ENCODE data around the gene IL24.
A peak's percentile ranks its signal among the peaks of the same experiment; 100 is the strongest.

IL24 gene

GRCh38 chr1:206918076-206918475, 20.8 kb downstream of the IL24 start:
- TF ChIP-seq GATA1 (IDR thresholded peaks at IDR 0.05; ENCODE audit: low read depth, low read length) (no peak), POLR2A (IDR thresholded peaks at IDR 0.05; ENCODE audit: low read length) (no peak)
- no peak for DNase-seq

GRCh38 chr1:206921772-206922265, 24.6 kb downstream of the IL24 start, which contains the start of gene FCMR:
FCMR (minus strand) TSS chr1:206921941; CDS start chr1:206921854, 87 bp downstream.
- TF ChIP-seq POLR2A (IDR thresholded peaks at IDR 0.05; ENCODE audit: low read length): no peak
- no peak for DNase-seq

GRCh38 chr1:206922524-206922923, 25.3 kb downstream of the IL24 start:
- TF ChIP-seq GATA1 (IDR thresholded peaks at IDR 0.05; ENCODE audit: low read depth, low read length) (no peak), POLR2A (IDR thresholded peaks at IDR 0.05; ENCODE audit: low read length) (no peak)
- DNase-seq: no peak

- TF ChIP-seq POLR2A (IDR thresholded peaks at IDR 0.05; ENCODE audit: low read length) (no peak), GATA1 (IDR thresholded peaks at IDR 0.05; ENCODE audit: low read depth, low read length) (no peak)
- no peak for DNase-seq
These were observed 26.0 kb downstream of the IL24 start for GRCh38 chr1:206923009-206923960.

GRCh38 chr1:206923961-206924557, 26.8 kb downstream of the IL24 start:
- DNase-seq: peak; percentile 16 to 40

- TF ChIP-seq GATA1 (IDR thresholded peaks at IDR 0.05; ENCODE audit: low read depth, low read length) (no peak), POLR2A (IDR thresholded peaks at IDR 0.05; ENCODE audit: low read length) (no peak)
- peak in 1 of 2 experiments; percentile 39 for DNase-seq
These were observed 27.4 kb downstream of the IL24 start for GRCh38 chr1:206924592-206925105.

- TF ChIP-seq GATA1 (IDR thresholded peaks at IDR 0.05; ENCODE audit: low read depth, low read length): no peak
- no peak for TF ChIP-seq POLR2A (IDR thresholded peaks at IDR 0.05; ENCODE audit: low read length)
- peak; percentile 38 to 48 for DNase-seq
These were observed 28.0 kb downstream of the IL24 start for GRCh38 chr1:206925106-206925736.

GRCh38 chr1:206926286-206926685, 29.0 kb downstream of the IL24 start:
- no peak for DNase-seq
- TF ChIP-seq GATA1 (IDR thresholded peaks at IDR 0.05; ENCODE audit: low read depth, low read length) (no peak), POLR2A (IDR thresholded peaks at IDR 0.05; ENCODE audit: low read length) (no peak)

- TF ChIP-seq GATA1 (IDR thresholded peaks at IDR 0.05; ENCODE audit: low read depth, low read length) (no peak), POLR2A (IDR thresholded peaks at IDR 0.05; ENCODE audit: low read length) (no peak)
These were observed 32.3 kb downstream of the IL24 start for GRCh38 chr1:206929524-206929923.

GRCh38 chr1:206930210-206930798, 33.1 kb downstream of the IL24 start:
- DNase-seq: no peak
- no peak for TF ChIP-seq POLR2A (IDR thresholded peaks at IDR 0.05; ENCODE audit: low read length)
- TF ChIP-seq GATA1 (IDR thresholded peaks at IDR 0.05; ENCODE audit: low read depth, low read length): no peak

More at GRCh38 chr1:206929524-206929923, 32.3 kb downstream of the IL24 start:
- no peak for DNase-seq

- DNase-seq: no peak
- TF ChIP-seq POLR2A (IDR thresholded peaks at IDR 0.05; ENCODE audit: low read length) (no peak), GATA1 (IDR thresholded peaks at IDR 0.05; ENCODE audit: low read depth, low read length) (no peak)
These were observed 34.5 kb downstream of the IL24 start for GRCh38 chr1:206931709-206932108.

- DNase-seq: no peak
These were observed 34.9 kb downstream of the IL24 start for GRCh38 chr1:206932177-206932576.

GRCh38 chr1:206933333-206933945, 36.2 kb downstream of the IL24 start:
- peak; percentile 53 to 67 for DNase-seq
- TF ChIP-seq GATA1 (IDR thresholded peaks at IDR 0.05; ENCODE audit: low read depth, low read length) (no peak), POLR2A (IDR thresholded peaks at IDR 0.05; ENCODE audit: low read length) (no peak)

More at GRCh38 chr1:206932177-206932576, 34.9 kb downstream of the IL24 start:
- TF ChIP-seq GATA1 (IDR thresholded peaks at IDR 0.05; ENCODE audit: low read depth, low read length): no peak
- no peak for TF ChIP-seq POLR2A (IDR thresholded peaks at IDR 0.05; ENCODE audit: low read length)

Measured in erythroblast (primary cell).